Measurements from ENCODE around the gene TGFBR3.

DNA sequence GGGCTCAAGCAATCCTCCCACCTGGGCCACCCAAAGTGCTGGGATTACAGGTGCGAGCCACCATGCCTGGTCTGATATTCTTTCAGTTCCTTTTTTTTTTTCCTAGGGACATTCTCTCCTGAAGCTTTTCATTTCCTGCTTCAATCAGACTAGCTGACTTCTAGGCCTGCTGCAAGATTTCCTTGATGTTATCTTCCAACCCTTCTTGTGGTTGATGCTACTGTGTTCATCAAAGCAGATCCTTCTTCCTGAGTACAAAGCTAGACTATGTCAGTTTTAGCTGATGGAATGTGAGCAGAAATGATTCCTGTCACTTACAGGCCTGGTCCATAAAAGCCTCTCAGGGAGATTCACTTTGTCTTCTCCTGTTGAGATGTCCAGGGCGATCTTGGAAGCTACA is 238.9 kb downstream of the TGFBR3 start:
- no peak for TF ChIP-seq EP300 (IDR thresholded peaks at IDR 0.05)
- TF ChIP-seq CTCF (IDR thresholded peaks at IDR 0.05) = no peak
- TF ChIP-seq POLR2A (IDR thresholded peaks at IDR 0.05) = no peak
- TF ChIP-seq POLR2AphosphoS5 (IDR thresholded peaks at IDR 0.05) = no peak

Data from stomach (tissue), 4 donors.